ENCODE measurements around the gene PKM.

DNA sequence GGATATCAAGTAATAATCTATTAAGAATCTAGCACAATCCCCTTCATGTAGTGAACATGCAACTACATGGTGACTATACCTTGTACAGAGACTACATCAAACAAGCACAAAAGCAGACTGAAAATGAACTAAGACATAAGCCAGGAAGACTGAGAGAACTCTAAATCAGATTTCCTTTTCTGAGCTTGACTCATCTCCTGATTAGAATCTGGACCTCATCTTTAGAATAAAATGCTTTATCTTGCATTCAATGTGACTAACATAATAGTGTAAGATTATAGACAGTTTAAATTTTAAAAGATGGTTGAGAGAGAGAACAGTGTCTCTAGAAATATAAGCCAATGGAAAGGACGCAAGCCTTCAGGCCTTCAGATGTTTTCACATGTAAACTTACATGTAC, 17.5 kb upstream of the PKM start:
- TF ChIP-seq, protein P1, sequence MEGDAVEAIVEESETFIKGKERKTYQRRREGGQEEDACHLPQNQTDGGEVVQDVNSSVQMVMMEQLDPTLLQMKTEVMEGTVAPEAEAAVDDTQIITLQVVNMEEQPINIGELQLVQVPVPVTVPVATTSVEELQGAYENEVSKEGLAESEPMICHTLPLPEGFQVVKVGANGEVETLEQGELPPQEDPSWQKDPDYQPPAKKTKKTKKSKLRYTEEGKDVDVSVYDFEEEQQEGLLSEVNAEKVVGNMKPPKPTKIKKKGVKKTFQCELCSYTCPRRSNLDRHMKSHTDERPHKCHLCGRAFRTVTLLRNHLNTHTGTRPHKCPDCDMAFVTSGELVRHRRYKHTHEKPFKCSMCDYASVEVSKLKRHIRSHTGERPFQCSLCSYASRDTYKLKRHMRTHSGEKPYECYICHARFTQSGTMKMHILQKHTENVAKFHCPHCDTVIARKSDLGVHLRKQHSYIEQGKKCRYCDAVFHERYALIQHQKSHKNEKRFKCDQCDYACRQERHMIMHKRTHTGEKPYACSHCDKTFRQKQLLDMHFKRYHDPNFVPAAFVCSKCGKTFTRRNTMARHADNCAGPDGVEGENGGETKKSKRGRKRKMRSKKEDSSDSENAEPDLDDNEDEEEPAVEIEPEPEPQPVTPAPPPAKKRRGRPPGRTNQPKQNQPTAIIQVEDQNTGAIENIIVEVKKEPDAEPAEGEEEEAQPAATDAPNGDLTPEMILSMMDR (IDR thresholded peaks at IDR 0.05): no peak
- TF ChIP-seq POLR2A (IDR thresholded peaks at IDR 0.05) (no peak), POLR2AphosphoS5 (IDR thresholded peaks at IDR 0.05) (no peak), EP300 (IDR thresholded peaks at IDR 0.05) (no peak)
